Ovary (tissue), 9 donors: ENCODE results near the gene HGS. TPM values are rescaled to one million over a fixed set of nuclear protein-coding genes. Genes with fewer than 3 reads are reported as not detected.

Source experiments
- DNase-seq, 5 donors: peaks; one replicate each; pipeline ENCODE4 v3.0.0-alpha.2; 2019 to 2020
- H3K27ac ChIP-seq, 2 donors: fragments of 200-600 bp; one replicate each; pipeline versions ENCODE4 v1.5.1 to v1.8.0; 2019 to 2022
- H3K27me3 ChIP-seq: fragments of 200-600 bp; one replicate; pipeline ENCODE4 v1.8.0; 2022
- H3K36me3 ChIP-seq: fragments of 200-600 bp; sonication (generic); one replicate; pipeline ENCODE4 v1.5.1; 2019
- H3K4me1 ChIP-seq: one replicate; pipeline ENCODE4 v1.8.1; 2013; ENCODE audit warnings: mild to moderate bottlenecking, moderate library complexity; ENCODE audit not compliant: insufficient read depth
- H3K4me3 ChIP-seq: fragments of 200-600 bp; sonication (generic); one replicate; pipeline ENCODE4 v1.5.1; 2017
- H3K9me3 ChIP-seq, 2 donors: fragments of 200-600 bp in 1 of 2; sonication (generic) in 1 of 2; one replicate each; pipeline versions ENCODE4 v1.5.1 to v1.8.1; 2013 to 2019; ENCODE audit warnings: mild to moderate bottlenecking in 1 of 2, moderate library complexity in 1 of 2
- EP300 ChIP-seq: sonication (generic); formaldehyde crosslinking; IDR thresholded peaks from one replicate; pipeline ENCODE4 v1.6.1; 2017; ENCODE audit warnings: antibody characterized with exemption
- POLR2A ChIP-seq: fragments of 450-650 bp; IDR thresholded peaks from one replicate; pipeline ENCODE4 v1.6.1; 2017; ENCODE audit warnings: antibody characterized with exemption, mild to moderate bottlenecking, moderate library complexity
- WGBS, 3 donors: extraction: QIAGEN DNeasy Blood & Tissue Kit in 1 of 3; methylation state at CpG; one replicate each; pipeline versions ENCODE4 v1.1.5 to v1.1.7; 2013 to 2017; 5-methylcytosine and 5-hydroxymethylcytosine counted together
- intact Hi-C, 4 donors: fragments of 100-400 bp; cut with DNase I; formaldehyde crosslinking; loops; one replicate each; pipeline versions ENCODE4 v1.11.0 to v1.15.1; 2022 to 2023
- polyA plus RNA-seq, 2 donors: library from polyadenylated mRNA; stranded (reverse); fragments of 200-250 nt in 1 of 2; fragments of 350-450 nt in 1 of 2; fragmentation: Illumina TruSeq in 1 of 2; extraction: RNeasy Lipid Tissue Mini Kit (QIAGEN cat#74804) in 1 of 2; gene quantifications; one replicate each; pipeline ENCODE4 v1.2.3, GENCODE V29; 2013 to 2014
- total RNA-seq, 7 donors: library from RNA; depleted of rRNA in 2 of 7; stranded (reverse); fragments of >200 nt in 2 of 7; fragmentation: NEBNext Ultra II Directional in 3 of 7; extraction: Animal tissue kit (Norgen Biotek cat#: 25700) in 3 of 7; gene quantifications; one replicate each; pipeline versions ENCODE4 v1.1.0 to v1.2.4, GENCODE V29; 2016 to 2023
- TF ChIP-seq, protein P1 (sequence below), 3 donors: fragments of 450-650 bp in 2 of 3; fragments of 200-600 bp in 1 of 3; IDR thresholded peaks; one replicate each; pipeline versions ENCODE4 v1.5.1 to v1.8.0; 2016 to 2022; ENCODE audit warnings: antibody characterized with exemption in 3 of 3, mild to moderate bottlenecking in 1 of 3
- donor health status: DM: no; HTN: no; CAD: no; lungs with moderate emphysema.
- donor health status: DM: no; HTN: no; CAD: no.
- donor health status: Bipolar disorder and iron deficiency.
- donor health status: DM: yes; HTN: yes; CAD: no.
- donor health status: DM: no; HTN: no; CAD: no.
- donor health status: DM: yes; HTN: yes; CAD: no.

Gene HGS
- total and polyA plus RNA-seq, 9 donors = 39.1 to 91.5 (median 73.4) TPM

DNA sequence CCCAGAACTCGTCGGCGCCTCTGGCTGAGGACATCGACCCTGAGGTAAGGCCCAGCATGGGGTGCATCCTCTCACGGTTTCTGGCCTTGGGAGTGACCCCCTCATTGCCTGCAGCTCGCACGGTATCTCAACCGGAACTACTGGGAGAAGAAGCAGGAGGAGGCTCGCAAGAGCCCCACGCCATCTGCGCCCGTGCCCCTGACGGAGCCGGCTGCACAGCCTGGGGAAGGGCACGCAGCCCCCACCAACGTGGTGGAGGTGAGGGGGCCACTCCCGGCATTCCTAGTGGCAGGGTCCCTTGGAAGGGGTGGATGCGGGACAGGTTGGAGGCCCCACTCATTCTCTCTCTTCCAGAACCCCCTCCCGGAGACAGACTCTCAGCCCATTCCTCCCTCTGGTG is 11.0 kb downstream of the HGS start:
- H3K36me3 ChIP-seq = no peaks in the 10 kb centered on the region
- TF ChIP-seq, protein P1, sequence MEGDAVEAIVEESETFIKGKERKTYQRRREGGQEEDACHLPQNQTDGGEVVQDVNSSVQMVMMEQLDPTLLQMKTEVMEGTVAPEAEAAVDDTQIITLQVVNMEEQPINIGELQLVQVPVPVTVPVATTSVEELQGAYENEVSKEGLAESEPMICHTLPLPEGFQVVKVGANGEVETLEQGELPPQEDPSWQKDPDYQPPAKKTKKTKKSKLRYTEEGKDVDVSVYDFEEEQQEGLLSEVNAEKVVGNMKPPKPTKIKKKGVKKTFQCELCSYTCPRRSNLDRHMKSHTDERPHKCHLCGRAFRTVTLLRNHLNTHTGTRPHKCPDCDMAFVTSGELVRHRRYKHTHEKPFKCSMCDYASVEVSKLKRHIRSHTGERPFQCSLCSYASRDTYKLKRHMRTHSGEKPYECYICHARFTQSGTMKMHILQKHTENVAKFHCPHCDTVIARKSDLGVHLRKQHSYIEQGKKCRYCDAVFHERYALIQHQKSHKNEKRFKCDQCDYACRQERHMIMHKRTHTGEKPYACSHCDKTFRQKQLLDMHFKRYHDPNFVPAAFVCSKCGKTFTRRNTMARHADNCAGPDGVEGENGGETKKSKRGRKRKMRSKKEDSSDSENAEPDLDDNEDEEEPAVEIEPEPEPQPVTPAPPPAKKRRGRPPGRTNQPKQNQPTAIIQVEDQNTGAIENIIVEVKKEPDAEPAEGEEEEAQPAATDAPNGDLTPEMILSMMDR (IDR thresholded peaks at IDR 0.05) = no peak
- TF ChIP-seq POLR2A (no peak), EP300 (no peak)
- H3K27me3 ChIP-seq = no peaks in the 10 kb centered on the region
- no peaks in the 10 kb centered on the region for H3K9me3 ChIP-seq
- H3K4me3 ChIP-seq = no peak overlapping the region
- H3K27ac ChIP-seq = no peak overlapping the region
- no peak for DNase-seq
- no peaks in the 10 kb centered on the region for H3K4me1 ChIP-seq
- WGBS, 3 donors = 87 to 93% (median 88%) methylated on average over 11 to 19 of the region's 19 CpGs
- intact Hi-C loops = no loop called here

DNA sequence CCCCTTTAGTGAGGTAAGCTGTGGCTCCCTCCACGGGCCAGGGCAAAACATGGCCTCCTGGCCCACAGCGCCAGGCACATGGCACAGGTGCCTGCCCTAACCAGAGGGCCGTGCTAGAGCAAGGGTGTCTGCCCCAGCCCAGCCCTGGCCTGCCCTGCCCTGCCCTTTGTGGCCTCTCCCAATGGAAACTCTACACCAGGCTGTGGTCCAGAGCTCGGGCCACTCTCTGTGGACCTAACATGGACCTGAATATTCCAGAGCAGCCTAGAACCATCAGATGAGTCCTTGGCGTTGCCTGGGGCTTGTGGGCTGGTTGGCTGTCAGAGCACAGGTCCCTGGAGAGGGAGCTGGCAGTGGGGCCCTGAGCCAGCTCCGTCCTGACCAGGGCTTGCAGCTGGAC is 11.4 kb downstream of the HGS start:
- Histone ChIP-seq H3K9me3 (no peaks in the 10 kb centered on the region), H3K4me3 (no peak overlapping the region), H3K36me3 (no peaks in the 10 kb centered on the region), H3K4me1 (no peaks in the 10 kb centered on the region), H3K27ac (no peak overlapping the region), H3K27me3 (no peaks in the 10 kb centered on the region)
- no peak for DNase-seq
- WGBS, 3 donors = 78 to 87% (median 84%) methylated on average over 6 of the region's 6 CpGs
- intact Hi-C loops = no loop called here
- TF ChIP-seq POLR2A (no peak), EP300 (no peak)
- TF ChIP-seq, protein P1 (IDR thresholded peaks at IDR 0.05) = no peak

DNA sequence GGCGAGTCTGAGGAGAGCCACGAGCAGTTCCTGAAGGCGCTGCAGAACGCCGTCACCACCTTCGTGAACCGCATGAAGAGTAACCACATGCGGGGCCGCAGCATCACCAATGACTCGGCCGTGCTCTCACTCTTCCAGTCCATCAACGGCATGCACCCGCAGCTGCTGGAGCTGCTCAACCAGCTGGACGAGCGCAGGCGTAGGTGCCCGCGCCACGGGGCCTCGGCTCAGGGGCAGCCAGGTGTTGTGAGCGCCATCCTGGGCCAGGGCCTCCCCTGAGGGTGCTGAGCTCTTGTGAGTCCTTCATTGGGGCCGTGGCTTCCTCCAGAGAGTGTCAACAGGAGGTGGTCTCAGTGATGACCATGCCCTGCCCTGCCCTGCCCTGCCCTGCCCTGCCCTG is 12.0 kb downstream of the HGS start:
- H3K27ac ChIP-seq = no peak overlapping the region
- H3K9me3 ChIP-seq = no peaks in the 10 kb centered on the region
- WGBS, 3 donors = 87 to 90% (median 89%) methylated on average over 21 to 22 of the region's 22 CpGs
- DNase-seq = no peak
- TF ChIP-seq POLR2A (no peak), EP300 (no peak)
- TF ChIP-seq, protein P1 (IDR thresholded peaks at IDR 0.05) = no peak
- H3K36me3 ChIP-seq = no peaks in the 10 kb centered on the region
- no peak overlapping the region for H3K4me3 ChIP-seq
- H3K27me3 ChIP-seq = no peaks in the 10 kb centered on the region
- peaks cover 2% of the 10 kb centered on the region for H3K4me1 ChIP-seq
- intact Hi-C loops = no loop called here

DNA sequence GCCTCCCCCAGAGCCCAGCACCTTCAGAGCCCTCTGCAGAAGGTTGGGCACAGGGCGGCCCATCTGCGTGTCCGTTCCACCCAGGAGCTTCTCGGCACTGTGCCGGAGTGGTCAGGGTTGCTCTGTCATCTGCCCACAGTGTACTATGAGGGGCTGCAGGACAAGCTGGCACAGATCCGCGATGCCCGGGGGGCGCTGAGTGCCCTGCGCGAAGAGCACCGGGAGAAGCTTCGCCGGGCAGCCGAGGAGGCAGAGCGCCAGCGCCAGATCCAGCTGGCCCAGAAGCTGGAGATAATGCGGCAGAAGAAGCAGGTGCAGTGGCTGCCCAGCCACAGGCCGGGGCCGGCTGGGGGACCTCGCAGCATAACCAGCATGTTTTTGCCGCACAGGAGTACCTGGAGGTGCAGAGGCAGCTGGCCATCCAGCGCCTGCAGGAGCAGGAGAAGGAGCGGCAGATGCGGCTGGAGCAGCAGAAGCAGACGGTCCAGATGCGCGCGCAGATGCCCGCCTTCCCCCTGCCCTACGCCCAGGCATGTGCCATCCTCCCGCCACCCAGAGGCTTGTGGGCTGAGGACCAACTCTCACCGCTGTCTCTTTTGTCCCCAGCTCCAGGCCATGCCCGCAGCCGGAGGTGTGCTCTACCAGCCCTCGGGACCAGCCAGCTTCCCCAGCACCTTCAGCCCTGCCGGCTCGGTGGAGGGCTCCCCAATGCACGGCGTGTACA is 12.6 kb downstream of the HGS start:
- 89 to 92% (median 89%) methylated on average over 35 to 40 of the region's 40 CpGs for WGBS, 3 donors
- Histone ChIP-seq H3K4me1 (peaks cover 2% of the 10 kb centered on the region), H3K4me3 (no peak overlapping the region), H3K27ac (no peak overlapping the region), H3K9me3 (no peaks in the 10 kb centered on the region), H3K27me3 (no peaks in the 10 kb centered on the region), H3K36me3 (no peaks in the 10 kb centered on the region)
- intact Hi-C loops = no loop called here
- DNase-seq = no peak
- TF ChIP-seq POLR2A = no peak
- TF ChIP-seq, protein P1 (IDR thresholded peaks at IDR 0.05) = no peak
- no peak for TF ChIP-seq EP300
